H1 (cell line): ENCODE measurements around the gene TOPORS. TPM values are rescaled to one million over a fixed set of nuclear protein-coding genes. Genes with fewer than 3 reads are reported as not detected.

Source experiments
- BCL11A ChIP-seq, 2 experiments: IDR thresholded peaks; one replicate each; pipeline ENCODE4 v1.6.1; 2011; ENCODE audit warnings: low read depth in 2 of 2, low read length in 2 of 2, mild to moderate bottlenecking in 2 of 2
- CEBPB ChIP-seq: IDR thresholded peaks from 2 replicates; pipeline ENCODE4 v1.6.1; 2012; ENCODE audit warnings: low read depth, low read length
- CTCF ChIP-seq, 3 experiments: IDR thresholded peaks; 1 replicate in 2 of 3; 2 replicates in 1 of 3; pipeline versions ENCODE4 v1.5.1 to v1.6.1; 2011; ENCODE audit warnings: low read length in 3 of 3, mild to moderate bottlenecking in 3 of 3, inconsistent platforms in 2 of 3, low read depth in 1 of 3, moderate library complexity in 1 of 3; ENCODE audit not compliant: insufficient read depth in 1 of 3; ENCODE audit errors: control extremely low read depth in 1 of 3
- FOSL1 ChIP-seq: IDR thresholded peaks from 2 replicates; pipeline ENCODE4 v1.6.1; 2011; ENCODE audit warnings: mild to moderate bottlenecking, low read depth, low read length, moderate library complexity; ENCODE audit not compliant: insufficient read depth
- GTF2F1 ChIP-seq: IDR thresholded peaks from 2 replicates; pipeline ENCODE4 v1.6.1; 2012; ENCODE audit warnings: low read depth, low read length, improper control_type of control experiment, borderline replicate concordance
- KDM5A ChIP-seq: fragments of 200-600 bp; IDR thresholded peaks from 2 replicates; pipeline ENCODE4 v1.7.1; 2012; ENCODE audit warnings: mild to moderate bottlenecking, low read length, inconsistent platforms, mixed read lengths
- SP2 ChIP-seq: IDR thresholded peaks from 2 replicates; pipeline ENCODE4 v1.6.1; 2012; ENCODE audit warnings: mild to moderate bottlenecking, low read length, inconsistent platforms
- TAF1 ChIP-seq: IDR thresholded peaks from 2 replicates; pipeline ENCODE4 v1.6.1; 2011; ENCODE audit warnings: mild to moderate bottlenecking, low read depth, low read length
- USF2 ChIP-seq: IDR thresholded peaks from 2 replicates; pipeline ENCODE4 v1.6.1; 2011; ENCODE audit warnings: low read length, improper control_type of control experiment
- polyA plus RNA-seq, 7 experiments: library from polyadenylated mRNA; depleted of rRNA in 3 of 7; stranded (reverse) in 5 of 7; unstranded in 2 of 7; fragments of >200 nt in 5 of 7; fragments of 200-250 nt in 2 of 7; gene quantifications; 1 replicate in 5 of 7; 2 replicates in 1 of 7; 4 replicates in 1 of 7; pipeline versions ENCODE4 v1.2.1 to v1.2.3, GENCODE V29; 2011 to 2013; ENCODE audit warnings: missing spikeins in 2 of 7, mixed read lengths in 2 of 7
- total RNA-seq: library from RNA; stranded (reverse); fragmentation: NEBNext Ultra II Directional; extraction: Animal tissue kit (Norgen Biotek cat#: 25700); gene quantifications from 2 replicates; pipeline ENCODE4 v1.2.1, GENCODE V29; 2021

Gene TOPORS
- total and polyA plus RNA-seq, 2 of the 8 experiments (the other 6 are each of a cell fraction or from before 2014, with no cell fraction given), result 10.3 to 30.7 TPM

GRCh38 chr9:32573821-32574220 is 21.4 kb upstream of the TOPORS start (continued):
- TF ChIP-seq CTCF (IDR thresholded peaks at IDR 0.05; ENCODE audit: control extremely low read depth in 1 of 3, insufficient read depth in 1 of 3, low read depth in 1 of 3, low read length in 3 of 3) (no peak), KDM5A (no peak), USF2 (no peak), SP2 (no peak), FOSL1 (no peak), GTF2F1 (no peak), TAF1 (no peak), CEBPB (no peak), BCL11A (IDR thresholded peaks at IDR 0.05; ENCODE audit: low read depth in 2 of 2, low read length in 2 of 2) (no peak)
